K562 (cell line): ENCODE data around the gene GZF1. TPM values are rescaled to one million over a fixed set of nuclear protein-coding genes. Genes with fewer than 3 reads are reported as not detected.

Source experiments
- E4F1 ChIP-seq: fragments of 250-450 bp; sonication (Bioruptor Pico); IDR thresholded peaks from 2 replicates; pipeline ENCODE4 v1.5.0; 2021; ENCODE audit warnings: mild to moderate bottlenecking, borderline replicate concordance
- MGA ChIP-seq: fragments of 450-650 bp; IDR thresholded peaks from 2 replicates; pipeline ENCODE4 v1.6.1; 2016; ENCODE audit warnings: mild to moderate bottlenecking, moderate library complexity
- NRF1 ChIP-seq, 2 experiments: fragments of 450-650 bp; IDR thresholded peaks in 1 of 2; conservative IDR thresholded peaks in 1 of 2; 2 replicates each; pipeline ENCODE4 v1.6.1; 2014; ENCODE audit warnings: mild to moderate bottlenecking in 2 of 2
- POLR2H ChIP-seq: IDR thresholded peaks from 2 replicates; pipeline ENCODE4 v1.6.1; 2016; ENCODE audit warnings: missing genetic modification characterization, low read depth, mild to moderate bottlenecking, control low read depth, missing compliant biosample characterization, moderate library complexity
- RNF219 ChIP-seq: fragments of 250-450 bp; sonication (Bioruptor Pico); IDR thresholded peaks from 2 replicates; pipeline ENCODE4 v1.5.0; 2022; ENCODE audit warnings: mild to moderate bottlenecking
- SRSF7 ChIP-seq: fragments of 200-400 bp; formaldehyde crosslinking; optimal IDR thresholded peaks from 2 replicates; pipeline ENCODE3; 2017; ENCODE audit warnings: mild to moderate bottlenecking, low read depth, low read length
- ZNF584 ChIP-seq: fragments of 200-800 bp; sonication (Bioruptor generic); IDR thresholded peaks from 2 replicates; pipeline ENCODE4 v1.6.1; 2016; ENCODE audit warnings: low read depth, mild to moderate bottlenecking, missing genetic modification characterization, missing compliant biosample characterization
- ZNF586 ChIP-seq: fragments of 450-650 bp; formaldehyde crosslinking; conservative IDR thresholded peaks from 2 replicates; pipeline ENCODE4 v1.4.0; 2020; ENCODE audit warnings: mild to moderate bottlenecking, moderate library complexity
- polyA plus RNA-seq, 8 experiments: library from polyadenylated mRNA; depleted of rRNA in 4 of 8; stranded (reverse) in 5 of 8; unstranded in 3 of 8; fragments of >200 nt; fragmentation: Nextera tagmentation in 2 of 8; fragmentation: Illumina TruSeq in 1 of 8; extraction: Ambion mirVana in 2 of 8; extraction: Trizol in 1 of 8; gene quantifications; 2 replicates each; pipeline versions ENCODE4 v1.2.1 to v1.2.3, GENCODE V29; 2011 to 2014; ENCODE audit warnings: inconsistent platforms in 1 of 8, missing spikeins in 1 of 8
- total RNA-seq, 7 experiments: library from RNA; depleted of rRNA in 6 of 7; stranded (reverse); fragments of >200 nt in 6 of 7; fragmentation: Illumina TruSeq in 2 of 7; extraction: Trizol in 2 of 7; gene quantifications; 2 replicates each; pipeline versions ENCODE4 v1.2.1 to v1.2.3, GENCODE V29; 2011 to 2021; ENCODE audit warnings: low replicate concordance in 1 of 7

Gene GZF1
- total and polyA plus RNA-seq, 9 of the 15 experiments (the other 6 are each of a cell fraction or from before 2014, with no cell fraction given) = 1.2 to 15.7 (median 7.4) TPM

GRCh38 chr20:23361476-23362391 lies at the start of gene GZF1 (continued):
- TF ChIP-seq POLR2H (tag) (peak; percentile 61), MGA (peak; percentile 77), E4F1 (CRISPR knock-in tag) (peak; percentile 87), NRF1 (conservative IDR thresholded peaks at IDR 0.05 in 1 of 2, IDR thresholded peaks at IDR 0.05 in 1 of 2) (peak; percentile 99), ZNF584 (CRISPR knock-in tag) (no peak), ZNF586 (CRISPR knock-in tag) (no peak), RNF219 (CRISPR knock-in tag) (no peak), SRSF7 (no peak)
